HG03060 (cell line): ENCODE data around the gene SCAF11.

Source experiments
- ATAC-seq: cut with Tn5 transposase; IDR thresholded peaks from one replicate; pipeline ENCODE4 v1.9.1; 2021; ENCODE audit warnings: low read depth, moderate number of reproducible peaks; ENCODE audit not compliant: unreplicated experiment

The SCAF11 gene

DNA sequence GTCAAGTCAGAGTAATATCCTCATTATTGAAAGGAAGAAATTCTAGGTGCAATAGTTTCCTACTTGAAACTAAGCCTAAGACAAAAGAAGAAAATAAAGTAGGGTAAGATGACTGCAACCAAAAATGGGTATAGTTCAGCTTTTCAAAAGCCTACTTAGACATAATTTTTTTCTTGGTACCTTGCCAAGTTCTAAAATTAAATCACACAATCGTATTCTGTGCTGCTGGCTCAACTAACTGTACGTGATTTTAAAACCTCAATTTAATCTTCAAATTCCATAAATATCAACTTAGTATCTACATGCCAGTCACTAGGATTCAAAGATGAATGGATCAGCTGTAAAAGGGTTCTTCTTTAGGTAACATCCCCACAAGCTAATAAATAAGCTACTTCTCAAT, 56.9 kb downstream of the SCAF11 start:
- ATAC-seq: no peak

GRCh38 chr12:45930369-45930768, 60.0 kb downstream of the SCAF11 start:
- ATAC-seq: no peak

DNA sequence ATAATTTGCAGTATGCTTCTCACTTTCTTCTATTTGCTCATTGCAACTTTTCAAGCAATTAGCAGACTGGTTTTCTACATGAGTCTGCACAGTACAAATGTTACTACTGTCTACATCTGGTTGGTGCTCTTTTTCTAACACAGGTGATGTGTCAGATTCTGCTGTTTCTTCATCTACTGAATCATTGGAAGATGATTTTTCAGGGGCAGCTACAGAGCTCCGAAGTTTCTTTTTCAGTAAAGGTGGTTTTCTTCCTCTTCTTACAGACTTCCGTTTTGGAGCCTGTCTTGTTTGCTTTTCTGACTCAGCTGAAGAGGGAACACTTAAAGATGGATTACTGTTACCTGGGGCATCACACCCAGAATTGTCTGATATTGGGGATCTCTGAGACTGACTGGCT, 62.1 kb downstream of the SCAF11 start:
- no peak for ATAC-seq

GRCh38 chr12:45918818-45919217, 71.6 kb downstream of the SCAF11 start:
- ATAC-seq: no peak

GRCh38 chr12:45915405-45915804, 75.0 kb downstream of the SCAF11 start:
- no peak for ATAC-seq

DNA sequence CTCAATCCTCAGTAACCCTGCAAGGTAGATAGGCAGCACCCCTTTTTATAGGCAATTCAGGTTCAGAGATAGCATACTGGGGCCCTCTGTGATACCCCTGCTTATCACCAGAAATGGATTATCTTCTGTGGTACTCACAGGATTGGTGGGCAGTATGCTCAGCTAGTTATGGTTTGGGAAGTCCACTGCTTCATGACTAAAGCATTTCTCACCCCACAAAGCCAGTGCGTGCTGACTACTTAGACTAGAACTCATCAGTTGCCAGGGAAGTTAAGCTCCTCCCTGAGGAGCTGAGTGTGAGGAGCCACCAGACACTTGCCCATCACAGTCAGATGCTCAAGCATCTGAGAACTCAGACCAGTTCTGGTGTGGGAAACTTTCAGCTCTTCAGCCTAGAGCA, 76.3 kb downstream of the SCAF11 start:
- ATAC-seq: no peak

DNA sequence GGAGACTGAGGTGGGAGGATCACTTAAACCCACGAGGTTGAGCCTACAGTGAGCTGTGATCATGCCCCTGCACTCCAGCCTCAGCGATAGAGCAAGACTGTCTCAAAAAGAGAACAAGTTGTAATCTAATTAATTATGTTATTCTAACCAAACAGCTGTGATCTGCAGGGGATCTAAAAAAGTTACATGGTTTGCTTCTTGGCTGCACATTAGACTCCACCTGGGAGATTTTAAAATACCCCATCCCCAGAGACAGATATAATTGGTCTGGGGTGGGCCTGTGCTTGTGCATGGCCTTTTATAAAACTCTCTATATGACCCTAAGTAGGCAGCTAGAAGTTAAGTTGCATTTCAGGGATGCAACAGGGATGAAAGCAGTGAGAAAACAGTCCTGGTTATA, 76.7 kb downstream of the SCAF11 start:
- ATAC-seq: no peak

- ATAC-seq: no peak
Measured at GRCh38 chr12:45912774-45913173, 77.6 kb downstream of the SCAF11 start.

GRCh38 chr12:45909041-45909713, 81.2 kb downstream of the SCAF11 start:
- no peak for ATAC-seq

DNA sequence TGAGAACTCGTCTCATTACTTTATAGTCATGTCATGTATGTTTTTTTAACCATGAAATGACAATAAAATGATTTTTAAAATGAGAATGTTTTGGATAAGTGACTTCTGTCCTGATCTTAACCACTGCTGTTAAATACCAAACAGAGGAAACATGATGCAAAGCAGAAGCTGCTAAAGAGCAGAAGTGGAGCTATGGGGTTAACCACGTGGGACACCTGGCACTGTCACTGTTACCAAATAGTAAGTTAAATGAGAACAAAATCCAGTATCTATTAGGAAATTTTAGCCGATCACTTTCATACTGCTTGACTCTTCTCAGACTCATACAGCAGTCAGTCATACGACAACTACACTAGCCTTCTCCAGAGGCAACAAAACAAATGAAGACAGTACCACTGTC, 82.4 kb downstream of the SCAF11 start:
- no peak for ATAC-seq

DNA sequence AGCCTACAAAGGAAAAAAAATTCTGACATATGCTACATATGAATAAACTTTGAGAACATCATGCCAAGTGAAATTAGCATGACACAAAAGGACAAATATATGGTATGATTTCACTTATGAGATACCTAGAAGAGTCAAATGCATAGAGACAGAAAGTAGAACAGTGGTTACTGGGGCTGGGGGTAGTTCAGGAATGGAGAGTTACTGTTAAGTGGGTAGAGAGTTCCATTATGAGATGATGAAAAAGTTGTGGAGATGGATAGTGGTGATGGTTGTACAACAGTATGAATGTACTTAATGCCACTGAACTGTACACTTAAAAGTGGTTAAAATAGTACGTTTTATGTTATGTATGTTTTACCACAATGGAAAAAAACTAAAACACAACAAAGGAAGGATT, 92.3 kb downstream of the SCAF11 start:
- no peak for ATAC-seq

GRCh38 chr12:45895961-45896360, 94.4 kb downstream of the SCAF11 start:
- ATAC-seq: no peak

GRCh38 chr12:45893240-45893639, 97.1 kb downstream of the SCAF11 start:
- no peak for ATAC-seq

GRCh38 chr12:45890276-45890675, 100.1 kb downstream of the SCAF11 start:
- ATAC-seq: no peak

DNA sequence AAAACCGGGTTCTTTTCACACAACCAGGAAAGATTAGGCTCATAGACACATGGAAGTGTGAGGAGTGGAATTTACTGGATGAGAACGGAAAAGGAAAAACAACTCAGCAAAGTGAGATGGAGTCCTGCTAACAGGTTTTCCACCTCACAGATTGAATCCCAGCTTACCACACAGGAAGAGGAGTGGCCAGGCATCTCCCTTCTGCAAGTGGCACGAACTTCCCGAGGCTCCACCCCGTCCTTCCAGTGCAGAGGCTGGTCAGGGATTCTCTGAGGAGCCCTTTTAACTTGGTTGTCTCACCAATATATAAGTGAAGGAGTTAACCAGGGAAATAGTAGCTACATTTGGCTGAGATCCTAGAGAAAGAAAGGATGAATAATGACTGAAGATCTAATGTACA, 102.8 kb downstream of the SCAF11 start:
- no peak for ATAC-seq

GRCh38 chr12:45886685-45887084, 103.7 kb downstream of the SCAF11 start:
- ATAC-seq: no peak

DNA sequence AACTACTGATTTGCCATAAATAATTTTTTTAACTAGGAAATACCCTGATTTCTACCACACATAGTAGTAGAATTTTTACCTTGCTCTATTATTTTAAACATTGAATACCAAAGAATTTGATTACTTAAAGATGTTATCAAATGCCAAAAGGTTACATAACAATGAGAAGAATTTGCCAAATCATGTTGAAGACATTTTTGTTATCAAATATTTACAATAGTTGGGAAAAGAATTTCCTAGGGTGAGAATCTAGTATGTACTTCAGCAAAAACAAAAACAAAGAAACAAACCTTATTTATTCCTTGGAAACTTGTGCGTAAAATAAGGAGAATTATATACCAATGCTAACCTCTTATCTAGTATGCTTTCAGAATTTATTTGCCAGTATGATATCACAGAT, 107.2 kb downstream of the SCAF11 start:
- ATAC-seq: no peak

GRCh38 chr12:45880533-45880932, 109.8 kb downstream of the SCAF11 start:
- ATAC-seq: no peak

DNA sequence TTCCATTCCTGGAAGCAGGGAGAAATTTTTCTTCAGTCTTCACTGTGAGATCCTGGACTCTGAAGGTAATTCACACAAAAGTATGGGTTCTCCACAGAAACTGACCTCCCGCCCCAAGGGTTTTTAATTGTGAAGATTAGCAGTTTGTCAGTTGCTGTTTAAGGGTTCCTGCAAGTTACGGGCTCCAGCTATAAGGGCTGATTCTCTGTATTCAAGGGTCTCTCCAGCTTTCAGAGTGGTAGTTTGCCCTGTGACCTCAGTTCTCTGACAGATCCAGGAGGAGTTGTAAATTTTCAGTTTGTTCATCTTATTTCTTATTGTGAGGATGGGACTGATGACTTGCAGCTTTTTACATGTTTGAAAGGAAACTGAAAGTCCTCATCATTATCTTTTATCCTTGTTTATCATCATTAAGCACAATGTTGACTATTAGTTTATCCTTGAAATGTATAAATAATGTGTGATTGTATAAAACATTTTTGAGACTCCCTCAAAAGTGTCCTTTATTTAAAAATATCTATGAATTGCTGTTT, 110.9 kb downstream of the SCAF11 start:
- no peak for ATAC-seq

DNA sequence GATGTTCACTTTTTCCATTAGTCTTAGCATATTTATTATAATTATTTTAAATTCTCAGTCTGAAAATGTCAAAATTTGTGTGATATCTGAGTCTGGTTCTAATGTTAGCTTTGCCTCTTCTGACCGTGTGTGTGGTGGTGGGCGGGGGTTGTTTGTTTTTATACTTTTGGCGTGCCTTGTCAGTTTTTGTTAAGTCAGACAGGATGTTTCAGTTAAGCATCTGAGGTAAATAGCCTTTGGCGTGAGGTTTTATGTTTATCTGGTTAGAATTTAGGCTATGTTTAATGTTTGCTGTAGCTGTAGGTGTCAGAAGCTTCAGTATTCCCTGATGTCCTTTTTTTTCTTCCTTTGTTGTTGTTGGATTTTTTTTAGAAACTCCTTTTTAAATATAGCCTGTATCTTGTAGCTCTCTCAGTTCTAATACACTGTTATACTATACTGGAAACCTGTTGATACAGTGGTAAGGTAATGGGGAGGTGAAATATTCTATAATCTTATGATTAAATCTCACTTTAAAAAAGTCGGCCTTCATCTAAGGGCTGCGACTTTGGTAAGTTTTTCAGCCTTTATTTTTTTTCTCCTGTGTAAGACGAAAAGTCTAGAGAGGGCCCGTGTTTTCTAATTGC, 111.6 kb downstream of the SCAF11 start:
- no peak for ATAC-seq

GRCh38 chr12:45877069-45877468, 113.3 kb downstream of the SCAF11 start:
- no peak for ATAC-seq

- ATAC-seq: no peak
Measured at GRCh38 chr12:45872446-45872845, 117.9 kb downstream of the SCAF11 start.
